Mucosa of rectum (tissue), 2 donors: ENCODE measurements around the gene ATP5F1D.

Experiments used
- H3K27ac ChIP-seq, 2 donors: one replicate each; pipeline ENCODE4 v1.7.0; 2013; ENCODE audit warnings: inconsistent platforms in 2 of 2, low read depth in 2 of 2, low read length in 2 of 2
- H3K27me3 ChIP-seq, 2 donors: one replicate each; pipeline ENCODE4 v1.7.0; 2013; ENCODE audit warnings: low read length in 2 of 2; ENCODE audit not compliant: control insufficient read depth in 2 of 2, insufficient read depth in 2 of 2
- H3K36me3 ChIP-seq, 2 donors: one replicate each; pipeline ENCODE4 v1.7.0; 2013; ENCODE audit warnings: low read length in 2 of 2; ENCODE audit not compliant: control insufficient read depth in 2 of 2, insufficient read depth in 2 of 2
- H3K4me1 ChIP-seq, 2 donors: one replicate each; pipeline ENCODE4 v1.7.0; 2013; ENCODE audit warnings: low read length in 2 of 2, mild to moderate bottlenecking in 1 of 2; ENCODE audit not compliant: control insufficient read depth in 2 of 2, insufficient read depth in 2 of 2
- H3K4me3 ChIP-seq, 2 donors: one replicate each; pipeline ENCODE4 v1.7.0; 2013; ENCODE audit warnings: low read length in 2 of 2
- H3K9ac ChIP-seq, 2 donors: one replicate each; pipeline ENCODE4 v1.7.0; 2013; ENCODE audit warnings: low read length in 2 of 2, low read depth in 1 of 2, mild to moderate bottlenecking in 1 of 2
- H3K9me3 ChIP-seq, 2 donors: one replicate each; pipeline ENCODE4 v1.7.0; 2013; ENCODE audit warnings: low read length in 2 of 2; ENCODE audit not compliant: control insufficient read depth in 2 of 2
- donor health status: healthy.
- donor health status: Normal muscosa, but diverticular disease.

The ATP5F1D gene

DNA sequence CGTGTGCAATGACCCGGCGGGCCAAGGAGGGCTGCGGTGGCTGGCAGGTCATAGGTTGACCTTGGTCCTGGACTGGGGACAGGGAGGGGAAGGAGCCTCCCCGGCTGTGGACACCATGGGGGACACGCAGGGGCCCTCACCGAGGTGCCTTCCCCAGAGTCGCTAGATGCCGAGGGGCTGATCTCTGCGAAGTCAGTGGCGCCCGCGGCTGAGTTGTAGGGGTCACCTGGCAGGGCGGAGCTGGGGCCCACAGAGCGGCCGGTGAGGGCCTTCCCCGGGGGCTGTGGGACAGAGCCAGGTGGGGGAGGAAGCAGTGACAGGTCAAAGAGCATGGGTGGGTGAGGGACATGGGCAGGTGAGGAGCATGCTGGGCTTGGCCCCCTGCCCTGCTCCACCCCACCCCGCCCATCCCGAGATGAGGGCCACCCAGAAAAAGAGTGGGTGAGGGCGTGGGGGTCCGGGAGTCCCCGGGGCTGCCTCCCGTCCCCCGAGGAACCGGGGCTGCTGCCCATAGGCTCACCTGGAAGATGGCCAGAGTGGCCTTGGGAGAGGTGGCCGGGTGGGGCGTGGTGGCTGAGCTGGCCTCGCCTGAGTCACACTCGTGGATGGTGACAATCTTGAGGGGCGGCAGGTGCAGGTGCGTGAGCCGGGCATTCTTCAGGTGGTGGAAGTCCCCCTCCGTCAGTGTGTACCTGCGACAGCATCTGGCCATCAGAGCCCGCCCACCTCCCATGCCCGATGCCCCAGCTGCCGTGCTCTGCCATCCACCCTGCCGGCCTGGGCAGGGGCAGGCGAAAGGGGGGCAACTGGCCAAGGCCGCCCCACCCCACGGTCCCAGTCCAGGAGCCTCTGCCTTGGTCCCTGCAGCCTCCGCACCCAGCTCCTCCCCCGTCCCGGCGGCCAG lies 7.2 kb upstream of the ATP5F1D start:
- no peak overlapping the region for H3K27ac ChIP-seq
- H3K36me3 ChIP-seq, result no peaks in the 10 kb centered on the region

DNA sequence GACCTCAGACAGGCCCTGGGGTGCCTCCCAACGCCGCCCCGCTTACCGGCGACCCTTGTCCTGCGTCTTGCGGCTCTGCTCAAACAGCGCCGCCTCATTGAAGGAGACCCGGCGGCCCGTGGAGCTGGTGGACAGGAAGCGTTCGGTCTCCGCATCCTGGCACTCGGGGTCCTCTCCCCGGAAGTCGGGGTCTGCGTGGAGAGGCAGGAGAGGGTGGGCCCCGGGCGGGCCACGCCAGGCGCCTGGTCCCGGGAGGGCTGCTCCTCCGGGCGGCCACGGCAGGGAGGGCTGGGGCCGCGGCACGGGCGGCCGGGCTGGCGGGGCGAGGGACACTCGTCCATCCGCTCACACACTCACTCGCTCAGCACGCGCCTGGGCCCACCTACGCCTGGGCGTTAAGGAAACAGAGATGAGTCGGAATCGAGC lies 6.6 kb upstream of the ATP5F1D start:
- peaks cover 3 to 36% of the 10 kb centered on the region in 2 donors for H3K27me3 ChIP-seq
- no peaks in the 10 kb centered on the region for H3K36me3 ChIP-seq
- H3K9me3 ChIP-seq, result no peaks in the 10 kb centered on the region
- peaks cover 15 to 20% of the 10 kb centered on the region in 2 donors for H3K4me1 ChIP-seq
- no peak overlapping the region for H3K4me3 ChIP-seq
- no peak overlapping the region for H3K9ac ChIP-seq
- H3K27ac ChIP-seq, result no peak overlapping the region

More for the DNA sequence above, 7.2 kb upstream of the ATP5F1D start:
- Histone ChIP-seq H3K4me3 (no peak overlapping the region), H3K27me3 (peaks cover 3 to 36% of the 10 kb centered on the region in 2 donors), H3K4me1 (peaks cover 12 to 20% of the 10 kb centered on the region in 2 donors), H3K9ac (no peak overlapping the region), H3K9me3 (no peaks in the 10 kb centered on the region)

- H3K9me3 ChIP-seq, result no peaks in the 10 kb centered on the region
- H3K27ac ChIP-seq, result no peak overlapping the region
- H3K4me3 ChIP-seq, result no peak overlapping the region
- peaks cover 3 to 36% of the 10 kb centered on the region in 2 donors for H3K27me3 ChIP-seq
- H3K9ac ChIP-seq, result no peak overlapping the region
- H3K36me3 ChIP-seq, result no peaks in the 10 kb centered on the region
- H3K4me1 ChIP-seq, result peaks cover 21 to 28% of the 10 kb centered on the region in 2 donors
These were observed 5.7 kb upstream of the ATP5F1D start for GRCh38 chr19:1235625-1236538.

DNA sequence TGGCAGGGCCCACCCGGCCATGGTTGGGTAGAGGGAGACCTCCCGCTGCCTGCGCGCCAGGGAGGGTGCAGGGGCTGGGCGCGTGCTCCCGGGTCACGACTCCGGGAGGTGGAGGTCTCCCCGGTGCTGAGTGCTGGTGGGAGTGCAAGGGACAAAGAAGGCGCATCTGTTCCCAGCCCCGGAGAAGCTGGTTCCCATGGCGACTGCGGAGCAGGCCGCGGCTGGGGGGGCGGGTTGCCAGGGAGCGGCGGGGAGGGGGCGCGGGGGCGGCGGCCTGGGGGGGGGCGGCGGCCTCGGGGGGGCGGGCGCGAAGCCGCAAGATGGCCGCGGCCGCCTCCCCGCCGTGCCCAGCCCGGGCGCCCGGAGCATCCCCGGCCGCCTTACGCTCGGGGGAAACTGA lies 5.0 kb upstream of the ATP5F1D start:
- Histone ChIP-seq H3K4me3 (peak overlapping the region in 1 of 2 donors; percentile 35), H3K27ac (no peak overlapping the region), H3K9me3 (no peaks in the 10 kb centered on the region), H3K4me1 (peaks cover 26 to 33% of the 10 kb centered on the region in 2 donors), H3K36me3 (no peaks in the 10 kb centered on the region), H3K9ac (no peak overlapping the region), H3K27me3 (peaks cover 3 to 36% of the 10 kb centered on the region in 2 donors)

DNA sequence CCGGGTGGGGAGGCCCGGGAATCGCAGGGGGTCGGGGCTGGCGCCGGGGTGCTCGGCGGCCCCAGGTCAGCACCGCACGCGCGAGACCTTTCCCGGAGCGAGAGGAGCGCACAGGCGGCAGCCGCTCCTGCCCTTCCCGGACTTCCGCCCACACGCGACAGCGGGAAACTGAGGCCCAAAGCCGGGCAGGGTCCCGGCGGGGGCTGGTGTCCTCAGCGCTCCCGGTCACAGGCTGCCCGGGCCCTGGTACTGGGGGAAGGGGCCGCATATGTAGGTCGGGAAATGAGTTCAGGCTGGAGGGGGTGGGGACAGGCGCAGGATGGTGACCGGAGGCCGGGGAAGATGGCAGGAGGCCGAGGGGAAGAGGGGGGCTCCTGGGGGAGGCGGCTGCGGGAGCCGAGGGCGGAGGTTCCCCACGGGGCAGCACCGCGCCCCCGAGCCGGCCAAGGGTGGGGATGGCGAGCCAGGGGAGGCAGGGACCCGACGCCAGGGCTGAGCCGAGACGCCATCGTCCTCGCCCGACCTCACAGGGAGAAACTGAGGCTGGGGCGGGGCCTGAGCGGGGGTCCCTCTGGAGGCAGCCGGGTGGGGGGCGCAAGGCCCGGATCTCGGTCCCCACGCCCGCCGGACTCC lies 4.4 kb upstream of the ATP5F1D start:
- Histone ChIP-seq H3K9me3 (no peaks in the 10 kb centered on the region), H3K4me3 (peak overlapping the region; percentile 31 to 35), H3K9ac (no peak overlapping the region), H3K27ac (no peak overlapping the region), H3K4me1 (peaks cover 28 to 35% of the 10 kb centered on the region in 2 donors), H3K27me3 (peaks cover 3 to 36% of the 10 kb centered on the region in 2 donors), H3K36me3 (no peaks in the 10 kb centered on the region)

- H3K4me1 ChIP-seq, result peaks cover 29 to 35% of the 10 kb centered on the region in 2 donors
- H3K4me3 ChIP-seq, result peak within 1 kb of the TSS; percentile 31 to 35
- peaks cover 3 to 36% of the 10 kb centered on the region in 2 donors for H3K27me3 ChIP-seq
- H3K36me3 ChIP-seq, result no peaks in the 10 kb centered on the region
- no peak within 1 kb of the TSS for H3K27ac ChIP-seq
- no peaks in the 10 kb centered on the region for H3K9me3 ChIP-seq
- no peak within 1 kb of the TSS for H3K9ac ChIP-seq
These were observed 3.7 kb upstream of the ATP5F1D start, which contains the start of gene CBARP for GRCh38 chr19:1237754-1238368. TSS of gene CBARP (minus strand) at chr19:1238005. CDS start at chr19:1236100, 1,905 bp downstream.

DNA sequence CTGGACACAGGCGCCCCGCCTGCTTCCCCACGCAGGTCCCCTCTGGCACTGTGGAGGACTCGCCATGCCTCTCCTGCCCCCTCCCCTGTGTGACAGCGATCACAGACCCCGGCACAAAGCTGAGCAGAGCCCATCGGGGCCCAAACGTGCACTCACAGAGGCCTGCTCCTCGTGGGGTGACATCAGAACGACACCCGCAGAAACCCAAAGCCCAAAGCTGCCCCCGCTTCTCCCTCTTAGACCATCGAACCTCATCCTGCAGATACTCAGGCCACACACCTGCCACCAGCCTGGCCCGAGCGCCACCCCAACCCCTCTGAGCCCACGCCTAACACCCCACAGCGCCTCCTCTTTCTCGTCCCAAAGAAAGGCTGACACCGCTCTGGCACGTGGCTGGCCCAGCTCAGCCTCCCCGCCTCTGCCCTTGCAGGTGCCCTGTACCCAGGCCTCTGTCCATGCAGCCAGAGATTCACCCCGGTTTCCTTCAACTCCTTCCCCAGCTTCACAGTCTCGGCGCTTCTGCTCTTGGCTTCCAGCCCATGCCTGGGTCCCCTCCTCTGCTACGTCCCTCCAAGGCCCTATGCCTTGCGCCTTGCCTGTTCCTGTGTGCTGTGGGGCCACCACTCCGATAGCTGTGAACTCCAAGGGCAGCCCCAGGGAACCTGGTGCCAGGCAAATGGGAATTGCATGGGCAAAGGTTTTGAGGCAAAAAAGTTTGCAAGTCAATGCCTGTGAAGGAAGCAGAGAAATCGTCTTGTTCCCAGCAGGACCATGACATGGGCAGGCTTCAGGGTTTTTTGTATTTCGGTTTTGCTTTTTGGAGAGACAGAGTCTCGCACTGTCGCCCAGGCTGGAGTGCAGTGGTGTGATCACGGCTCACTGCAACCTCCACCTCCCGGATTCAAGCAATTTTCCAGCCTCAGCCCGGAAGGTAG lies 2.9 kb upstream of the ATP5F1D start:
- Histone ChIP-seq H3K36me3 (no peaks in the 10 kb centered on the region), H3K4me3 (no peak overlapping the region), H3K4me1 (peaks cover 29 to 35% of the 10 kb centered on the region in 2 donors), H3K27ac (no peak overlapping the region), H3K9me3 (no peaks in the 10 kb centered on the region), H3K27me3 (peaks cover 3 to 34% of the 10 kb centered on the region in 2 donors), H3K9ac (no peak overlapping the region)

GRCh38 chr19:1239420-1239795 lies 2.1 kb upstream of the ATP5F1D start:
- Histone ChIP-seq H3K27me3 (peaks cover 3 to 27% of the 10 kb centered on the region in 2 donors), H3K9me3 (no peaks in the 10 kb centered on the region), H3K4me3 (no peak overlapping the region), H3K27ac (peak overlapping the region; percentile 55 to 58), H3K9ac (peak overlapping the region; percentile 14 to 54), H3K4me1 (peaks cover 36 to 43% of the 10 kb centered on the region in 2 donors), H3K36me3 (no peaks in the 10 kb centered on the region)
